GM18873 (cell line): ENCODE measurements around the gene IL4R.
"Not testable (repeated sequence)": the region's sequence is repeated elsewhere in the genome, so short reads cannot be mapped to it uniquely, and the experiment has no call there.

Experiments used
- ATAC-seq: cut with Tn5 transposase; IDR thresholded peaks from one replicate; pipeline ENCODE4 v1.9.1; 2021; ENCODE audit warnings: mild to moderate bottlenecking, moderate library complexity, moderate number of reproducible peaks; ENCODE audit not compliant: unreplicated experiment, low FRiP score

IL4R gene

DNA sequence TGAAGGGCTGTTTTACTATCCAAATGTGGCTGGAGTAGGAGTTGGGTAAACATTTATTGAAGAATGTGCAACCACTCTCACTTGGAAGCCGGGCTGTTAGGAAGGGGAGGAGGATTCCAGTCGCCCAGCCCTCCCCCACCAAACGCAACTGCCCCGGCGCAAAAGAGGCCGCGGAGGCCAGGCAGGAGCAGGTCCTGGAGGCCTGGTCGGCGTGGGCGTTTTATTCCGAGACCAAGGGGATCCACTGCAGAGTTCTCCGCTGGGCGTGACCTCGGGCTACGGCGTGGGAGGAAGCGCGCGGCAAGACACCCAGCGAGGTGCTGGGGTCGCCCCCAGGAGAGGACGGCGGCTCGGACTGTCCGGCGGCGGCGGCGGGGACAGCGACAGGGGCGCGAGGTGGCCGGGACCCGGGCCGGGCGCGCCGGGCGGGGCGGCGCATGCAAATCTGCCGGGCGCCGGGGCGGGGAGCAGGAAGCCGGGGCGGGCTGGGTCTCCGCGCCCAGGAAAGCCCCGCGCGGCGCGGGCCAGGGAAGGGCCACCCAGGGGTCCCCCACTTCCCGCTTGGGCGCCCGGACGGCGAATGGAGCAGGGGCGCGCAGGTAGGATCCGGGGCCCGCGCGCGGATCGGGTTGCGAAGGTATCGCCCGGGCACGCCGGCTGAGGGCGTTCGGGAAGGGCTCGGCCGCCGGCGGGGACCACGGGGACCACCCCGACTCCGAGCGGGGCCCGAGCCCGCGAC, at the start of gene IL4R:
Gene IL4R, plus strand, starts transcription at position 553 of the 739 bp plus-strand sequence. CDS start 26,230 bp downstream, outside the sequence.
- ATAC-seq: no peak

DNA sequence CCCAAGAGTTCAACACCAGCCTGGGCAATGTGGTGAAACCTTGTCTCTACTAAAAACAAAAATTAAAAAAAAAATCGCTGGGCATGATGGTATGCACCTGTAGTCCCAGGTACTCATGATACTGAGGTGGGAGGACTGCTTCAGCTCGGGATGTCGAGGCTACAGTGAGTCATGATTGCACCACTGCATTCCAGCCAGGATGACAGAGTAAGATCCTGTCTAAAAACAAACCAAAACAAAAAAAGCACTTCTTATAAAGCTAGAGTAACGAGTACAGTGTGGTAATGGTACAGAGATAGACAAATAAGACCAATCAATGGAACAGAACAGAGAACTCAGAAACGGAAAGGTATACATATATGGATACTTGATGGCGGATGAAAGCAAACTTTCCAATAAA, 49.6 kb upstream of the IL4R start:
- ATAC-seq: no peak

DNA sequence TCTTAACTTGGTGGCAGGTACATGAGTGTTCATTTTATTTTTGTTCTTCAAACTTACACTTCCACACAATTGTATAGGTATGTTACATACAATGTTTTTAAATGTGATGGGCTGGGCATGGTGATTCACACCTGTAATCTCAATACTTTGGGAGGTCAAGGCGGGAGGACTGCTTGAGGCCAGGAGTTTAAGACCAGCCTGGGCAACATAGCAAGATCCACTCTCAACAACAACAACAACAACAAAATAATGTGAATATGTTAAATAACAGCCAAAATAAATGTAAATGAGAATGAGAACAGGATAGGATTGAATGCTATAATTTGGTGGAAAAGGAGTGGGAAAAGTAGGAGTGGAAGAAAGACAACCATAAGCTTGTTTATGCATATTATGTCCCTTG, 47.8 kb upstream of the IL4R start:
- no peak for ATAC-seq

DNA sequence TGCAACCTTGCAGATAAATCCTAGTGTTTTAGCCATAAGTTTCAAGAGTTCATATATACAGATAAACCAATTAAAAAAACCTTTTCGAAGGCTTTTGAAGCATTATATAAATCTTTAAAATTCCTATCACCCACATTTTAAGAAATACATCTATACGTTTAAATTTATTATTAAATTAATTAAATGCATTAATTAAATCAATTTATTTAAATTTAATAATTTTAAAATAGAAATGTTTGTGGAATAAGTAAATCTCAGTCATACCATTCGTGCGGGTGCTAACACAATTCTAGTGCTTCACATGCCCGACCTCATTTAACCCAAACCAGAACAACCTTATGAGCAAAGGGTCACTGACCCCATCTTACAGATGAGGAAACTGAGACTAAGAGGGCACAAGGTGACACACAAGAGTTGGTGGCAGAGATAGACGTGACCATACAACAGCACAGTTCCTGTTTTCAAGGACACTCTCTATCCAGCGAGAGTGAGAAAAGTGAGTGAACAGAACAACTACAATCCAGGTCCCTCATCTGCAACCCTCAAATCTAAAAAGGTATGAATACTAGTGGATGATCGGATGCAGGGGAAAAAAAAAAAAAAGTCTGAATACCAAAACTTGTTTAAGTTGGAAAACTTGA, 46.6 kb upstream of the IL4R start:
- ATAC-seq: no peak

DNA sequence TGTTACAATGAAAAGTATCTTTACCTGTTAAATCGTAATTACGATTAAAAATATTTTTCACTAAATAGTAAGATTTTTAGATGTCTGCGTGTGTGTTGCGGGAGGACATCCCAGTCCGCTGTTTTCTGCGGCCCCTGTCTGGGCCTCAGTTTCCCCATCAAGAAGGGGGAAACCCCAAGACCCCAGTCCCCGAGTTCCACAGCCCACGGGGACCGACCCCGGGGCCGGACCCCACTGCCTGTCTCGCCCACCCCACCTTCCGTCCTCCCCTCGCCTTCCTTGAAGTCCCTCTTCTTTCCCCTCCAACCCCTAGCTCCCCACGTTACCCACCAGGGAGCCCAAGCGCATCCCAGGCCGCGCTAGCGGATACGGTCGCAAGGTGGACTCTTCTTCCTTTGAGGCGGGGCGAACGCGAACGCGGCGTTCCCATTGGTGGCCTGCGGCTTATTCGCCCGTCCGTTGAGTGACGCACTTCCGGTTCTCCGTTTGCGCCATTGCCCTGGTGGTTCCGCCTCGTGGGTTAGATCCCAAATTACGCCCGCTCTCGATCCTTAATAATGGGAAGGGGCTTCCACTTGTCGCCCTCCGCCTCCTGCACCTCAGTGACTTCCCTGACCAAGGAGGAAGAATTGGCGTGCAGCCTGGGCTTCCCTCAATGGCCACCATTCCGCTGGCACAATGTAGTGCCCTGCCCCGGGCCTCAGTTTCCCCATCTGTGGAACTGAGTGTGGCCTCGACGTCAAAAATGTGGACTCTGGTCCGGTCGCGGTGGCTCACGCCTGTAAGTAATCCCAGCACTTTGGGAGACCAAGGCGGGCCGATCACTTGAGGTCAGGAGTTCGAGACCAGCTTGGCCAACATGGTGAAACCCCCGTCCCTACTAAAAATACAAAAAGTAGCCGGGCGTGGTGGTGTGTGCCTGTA, 45.1 kb upstream of the IL4R start, which contains the start of gene NSMCE1:
Gene NSMCE1, minus strand, starts transcription at position 397 of the 924 bp plus-strand sequence. CDS start 11,202 bp downstream, outside the sequence.
- ATAC-seq: peak; percentile 90

DNA sequence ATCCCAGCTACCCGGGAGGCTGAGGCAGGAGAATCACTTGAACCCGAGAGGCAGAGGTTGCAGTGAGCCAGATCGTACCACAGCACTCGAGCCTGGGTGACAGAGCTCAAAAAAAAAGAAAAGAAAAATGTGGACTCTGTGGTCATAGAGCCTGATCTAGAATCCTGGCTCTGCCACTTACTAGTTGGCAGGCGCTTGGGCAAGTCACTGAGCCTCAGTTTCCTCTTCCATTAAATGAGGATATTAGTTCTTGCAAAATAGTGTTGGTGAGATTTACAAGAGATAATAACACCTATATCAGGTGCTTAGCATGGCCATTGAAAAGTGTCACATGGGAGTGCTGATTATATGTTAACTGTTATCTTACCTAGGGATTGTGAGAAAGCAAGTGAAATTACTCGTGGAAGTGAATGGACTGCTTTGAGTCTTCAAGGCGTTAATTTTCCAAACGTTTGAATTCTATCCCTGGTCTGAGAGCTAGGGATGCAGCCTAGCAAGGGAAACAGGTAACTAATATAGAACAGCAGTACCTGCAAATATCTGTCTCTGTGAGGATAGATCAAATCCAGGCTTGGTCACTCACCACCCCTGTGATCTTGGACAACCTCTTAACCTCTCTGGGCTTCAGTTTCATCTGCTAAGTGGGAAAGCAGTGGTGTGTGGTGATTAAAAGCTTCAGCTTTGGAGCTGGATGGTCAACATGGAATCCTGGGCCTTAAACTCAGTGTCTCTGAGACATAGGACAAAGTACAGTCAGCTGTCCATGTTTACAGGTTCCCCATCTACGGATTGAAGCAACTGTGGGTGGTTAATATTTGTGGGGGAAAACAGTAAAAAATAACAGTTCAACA, 44.2 kb upstream of the IL4R start:
- no peak for ATAC-seq

DNA sequence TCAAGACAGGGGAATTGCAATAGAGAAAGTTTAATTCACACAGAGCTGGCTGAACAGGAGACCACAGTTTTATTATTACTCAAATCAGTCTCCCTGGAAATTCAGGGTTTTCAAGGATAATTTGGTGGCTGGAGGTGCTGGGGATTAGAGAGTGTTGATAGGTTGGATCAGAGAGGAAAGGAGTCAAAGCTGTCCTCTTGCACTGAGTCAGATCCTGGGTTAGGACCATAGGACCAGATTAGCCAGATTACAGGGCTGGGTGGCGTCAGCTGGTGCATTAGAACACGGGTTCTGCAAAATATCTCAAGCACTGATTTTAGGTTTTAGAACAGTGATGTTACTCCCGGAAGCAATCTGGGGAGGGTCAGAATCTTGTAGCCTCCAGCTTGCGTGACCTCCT, 43.4 kb upstream of the IL4R start:
- ATAC-seq: no peak

DNA sequence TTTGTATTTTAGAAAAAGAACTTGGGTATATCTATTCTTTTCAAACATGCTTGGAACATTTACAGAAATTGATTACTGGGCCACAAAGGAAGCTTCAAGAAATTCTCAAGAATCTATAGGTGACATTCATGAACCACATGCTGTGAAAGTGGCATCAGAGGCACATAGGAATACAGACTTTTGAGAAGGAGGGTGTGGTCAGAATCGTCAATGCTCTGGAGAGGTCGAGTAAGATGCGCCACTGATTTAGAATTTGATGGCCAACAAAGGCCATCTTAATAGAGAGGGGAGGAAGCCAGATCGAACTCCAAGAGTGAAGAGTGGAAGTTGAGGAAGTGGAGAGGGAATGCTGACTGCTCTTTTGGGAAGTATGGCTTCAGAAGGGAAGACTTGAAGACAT, 41.7 kb upstream of the IL4R start:
- no peak for ATAC-seq

DNA sequence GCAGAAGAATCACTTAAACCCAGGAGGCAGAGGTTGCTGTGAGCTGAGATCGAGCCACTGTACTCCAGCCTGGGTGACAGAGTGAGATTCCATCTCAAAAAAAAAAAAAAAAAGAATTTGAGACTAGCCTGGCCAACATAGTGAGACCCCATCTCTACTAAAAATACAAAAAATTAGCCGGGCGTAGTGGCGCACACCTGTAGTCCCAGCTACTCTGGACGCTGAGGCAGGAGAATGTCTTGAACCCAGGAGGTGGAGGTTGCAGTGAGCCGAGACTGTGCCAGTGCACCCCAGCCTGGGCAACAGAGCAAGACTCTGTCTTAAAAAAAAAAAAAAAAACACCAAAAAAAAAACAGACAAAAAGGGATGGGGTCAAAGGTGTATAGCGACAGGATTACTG, 41.1 kb upstream of the IL4R start:
- ATAC-seq: not testable (repeated sequence)

DNA sequence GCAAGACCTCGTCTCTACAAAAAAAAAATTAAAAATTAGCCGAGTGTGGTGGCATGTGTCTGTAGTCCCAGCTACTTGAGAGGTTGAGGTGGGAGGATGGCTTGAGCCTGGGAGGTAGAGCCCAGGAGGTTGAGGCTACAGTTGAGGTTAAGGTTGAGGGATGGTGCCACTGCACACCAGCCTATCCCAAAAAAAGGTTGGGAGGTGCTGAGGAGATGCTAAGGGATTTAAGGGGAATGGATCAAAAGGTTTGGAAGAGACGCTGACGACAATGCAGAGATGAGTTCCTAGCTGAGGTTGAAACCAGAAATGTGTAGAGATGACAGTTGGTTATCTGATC, 40.5 kb upstream of the IL4R start:
- no peak for ATAC-seq

DNA sequence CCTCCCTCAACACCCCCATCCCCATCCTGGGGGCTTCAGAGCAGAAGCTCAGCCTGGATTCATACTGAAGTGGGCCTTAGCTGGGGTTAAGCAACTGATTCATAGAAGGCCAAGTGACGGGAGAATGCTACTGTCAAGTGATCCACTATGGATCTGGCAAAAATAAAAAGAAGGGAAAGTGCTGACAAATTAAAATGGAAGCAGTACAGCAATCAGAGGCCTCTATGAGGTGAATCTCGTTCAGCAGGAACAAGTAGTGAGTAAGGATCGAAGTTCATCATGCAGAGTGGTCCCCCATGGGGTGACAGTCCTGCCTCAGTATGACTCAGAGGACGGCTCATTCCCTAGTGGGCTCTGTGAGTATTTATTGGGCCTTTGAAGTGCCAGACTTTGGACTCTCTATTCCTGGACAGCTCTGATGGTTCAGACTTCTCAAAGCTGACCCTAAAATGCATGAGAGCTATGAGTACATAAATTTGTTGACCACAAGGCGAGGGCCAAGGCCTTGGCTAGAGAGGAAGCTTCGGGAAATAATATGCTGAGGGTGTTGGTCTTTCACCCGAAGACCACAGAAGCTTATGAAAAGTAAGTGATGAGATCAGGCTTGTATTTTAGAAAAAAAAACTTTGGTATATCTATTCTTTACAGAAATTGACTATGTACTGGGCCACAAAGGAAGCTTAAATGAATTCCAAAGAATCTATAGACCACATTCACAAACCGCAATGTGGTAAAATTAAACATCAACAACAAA, 39.9 kb upstream of the IL4R start:
- no peak for ATAC-seq

DNA sequence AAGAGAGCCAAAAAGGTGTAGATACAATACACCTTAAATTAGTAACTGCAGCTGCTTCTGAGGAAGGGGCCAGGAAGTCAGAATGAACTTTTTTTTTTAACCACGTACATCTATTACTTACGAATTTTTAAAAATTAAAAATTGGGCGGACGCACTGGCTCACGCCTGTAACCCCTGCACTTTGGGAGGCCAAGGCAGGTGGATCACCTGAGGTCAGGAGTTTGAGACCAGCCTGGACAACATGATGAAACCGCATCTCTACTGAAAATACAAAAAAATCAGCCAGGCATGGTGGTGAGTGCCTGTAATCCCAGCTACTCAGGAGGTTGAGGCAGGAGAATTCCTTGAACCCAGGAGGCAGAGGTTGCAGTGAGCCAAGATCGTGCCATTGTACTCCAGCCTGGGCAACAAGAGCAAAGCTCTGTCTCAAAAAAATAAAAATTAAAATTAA, 39.3 kb upstream of the IL4R start:
- not testable (repeated sequence) for ATAC-seq

DNA sequence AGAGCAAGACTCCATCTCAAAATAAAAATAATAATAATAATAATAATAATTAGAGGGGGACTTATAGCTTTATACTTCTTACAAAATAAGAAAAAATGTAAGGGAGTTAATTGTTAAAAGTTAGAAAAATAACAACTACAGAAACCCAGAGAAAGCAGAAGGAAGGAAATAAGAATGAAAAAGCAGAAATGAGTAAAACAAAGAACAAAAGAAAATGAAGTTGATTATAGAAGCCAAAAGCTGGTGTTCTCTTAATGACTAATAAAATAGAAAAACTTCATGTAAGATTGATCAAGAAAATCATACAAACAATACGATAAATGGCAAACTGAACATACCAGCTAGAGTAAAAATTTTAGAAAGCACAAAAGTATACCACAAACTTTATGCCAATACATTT, 38.4 kb upstream of the IL4R start:
- no peak for ATAC-seq

DNA sequence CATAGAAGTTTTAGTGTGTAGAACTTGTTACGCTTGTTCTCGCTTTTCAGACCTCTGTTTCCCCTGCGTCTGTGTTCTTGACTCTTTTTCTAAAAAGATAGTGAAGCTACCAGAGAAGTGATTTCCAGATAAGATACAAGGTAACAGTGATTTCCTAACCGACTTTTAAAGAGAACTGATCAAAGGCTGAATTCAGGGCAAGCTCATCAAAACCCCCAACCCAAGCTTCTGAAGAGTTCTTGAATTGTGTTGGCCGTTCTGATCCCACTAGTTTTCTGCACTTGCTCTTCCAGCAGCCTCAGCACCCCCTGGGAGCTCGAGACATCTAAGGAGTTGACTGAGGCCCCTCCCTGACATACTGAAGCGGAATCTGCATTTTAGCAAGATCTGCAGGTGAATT, 32.5 kb upstream of the IL4R start:
- ATAC-seq: no peak

DNA sequence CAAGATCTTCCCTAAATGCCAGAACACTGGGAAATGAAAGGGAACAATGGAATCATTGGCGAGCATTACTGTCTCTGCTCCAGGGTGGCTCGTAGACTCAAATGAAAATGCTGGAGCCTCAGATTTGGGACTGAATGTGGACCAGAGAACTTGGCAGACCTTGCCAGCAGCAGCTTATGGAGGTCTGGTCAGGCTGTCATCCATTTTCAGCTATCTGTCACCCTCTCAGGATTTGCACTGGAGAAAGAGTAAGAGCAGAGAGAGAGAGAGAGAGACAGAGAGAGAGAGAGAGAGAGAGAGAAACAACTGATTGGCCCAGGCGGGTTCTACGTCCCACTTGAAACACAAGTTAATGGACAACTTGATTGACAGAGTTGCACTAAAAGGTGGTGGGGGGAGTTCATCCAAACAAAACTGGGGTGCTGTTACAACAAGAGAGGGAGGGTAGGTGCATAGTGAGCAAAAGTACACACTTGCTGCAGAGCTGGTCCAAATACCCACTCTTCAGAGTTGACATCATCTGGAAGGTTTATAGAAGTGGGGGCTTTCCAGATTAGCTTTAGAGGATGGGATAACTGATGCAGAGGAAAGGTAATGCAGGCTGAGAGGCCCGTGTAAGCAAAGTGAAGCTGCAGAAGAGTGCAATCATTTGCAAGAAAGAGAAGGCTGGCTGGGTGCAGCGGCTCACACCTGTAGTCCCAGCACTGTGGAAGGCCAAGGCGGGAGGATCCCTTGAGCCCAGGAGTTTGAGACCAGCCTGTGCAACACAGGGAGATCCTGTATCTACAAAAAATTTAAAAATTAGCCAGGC, 28.7 kb upstream of the IL4R start:
- no peak for ATAC-seq

DNA sequence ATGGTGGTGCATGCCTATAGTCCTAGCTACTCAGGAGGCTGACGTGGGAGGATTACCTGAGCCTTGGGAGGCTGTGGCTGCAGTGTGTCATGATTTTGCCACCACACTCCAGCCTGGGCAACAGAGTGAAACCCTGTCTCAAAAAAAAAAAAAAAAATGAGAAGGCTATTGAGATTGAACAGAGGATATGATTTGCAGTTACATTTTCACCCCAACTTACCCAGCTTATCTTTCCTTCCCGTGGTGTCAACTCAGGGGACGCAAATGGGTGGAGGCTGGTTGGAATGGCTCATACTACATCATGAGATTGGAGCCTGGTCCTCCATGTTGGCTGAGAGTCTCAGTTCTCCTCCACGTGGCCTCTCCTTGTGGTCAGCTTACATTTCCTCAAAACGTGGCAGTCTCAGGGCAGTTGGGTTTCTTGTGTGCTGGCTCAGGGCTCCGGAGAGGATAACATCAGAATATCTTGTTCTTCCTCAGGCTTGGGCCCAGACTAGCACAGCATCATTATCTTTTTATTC, 28.0 kb upstream of the IL4R start:
- ATAC-seq: no peak

DNA sequence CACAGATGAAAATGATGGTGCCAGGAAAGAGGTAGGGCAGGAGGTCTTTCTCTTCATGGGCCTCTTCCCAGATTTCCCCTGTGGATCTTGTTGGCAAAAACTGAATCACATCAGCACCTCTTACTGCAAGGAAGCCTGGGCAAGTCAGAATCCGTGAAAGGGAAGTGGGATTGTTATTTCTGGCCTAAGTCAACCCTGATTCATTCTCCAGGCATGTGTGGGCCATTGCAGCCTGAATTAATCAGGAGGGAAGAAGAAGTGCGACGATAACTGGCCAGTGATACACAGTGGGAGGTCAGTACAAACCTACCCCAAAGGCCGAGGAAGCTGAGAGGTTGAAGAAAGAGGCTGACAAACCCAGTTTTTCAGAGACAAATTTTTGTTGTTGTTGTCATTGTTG, 27.3 kb upstream of the IL4R start:
- ATAC-seq: no peak

DNA sequence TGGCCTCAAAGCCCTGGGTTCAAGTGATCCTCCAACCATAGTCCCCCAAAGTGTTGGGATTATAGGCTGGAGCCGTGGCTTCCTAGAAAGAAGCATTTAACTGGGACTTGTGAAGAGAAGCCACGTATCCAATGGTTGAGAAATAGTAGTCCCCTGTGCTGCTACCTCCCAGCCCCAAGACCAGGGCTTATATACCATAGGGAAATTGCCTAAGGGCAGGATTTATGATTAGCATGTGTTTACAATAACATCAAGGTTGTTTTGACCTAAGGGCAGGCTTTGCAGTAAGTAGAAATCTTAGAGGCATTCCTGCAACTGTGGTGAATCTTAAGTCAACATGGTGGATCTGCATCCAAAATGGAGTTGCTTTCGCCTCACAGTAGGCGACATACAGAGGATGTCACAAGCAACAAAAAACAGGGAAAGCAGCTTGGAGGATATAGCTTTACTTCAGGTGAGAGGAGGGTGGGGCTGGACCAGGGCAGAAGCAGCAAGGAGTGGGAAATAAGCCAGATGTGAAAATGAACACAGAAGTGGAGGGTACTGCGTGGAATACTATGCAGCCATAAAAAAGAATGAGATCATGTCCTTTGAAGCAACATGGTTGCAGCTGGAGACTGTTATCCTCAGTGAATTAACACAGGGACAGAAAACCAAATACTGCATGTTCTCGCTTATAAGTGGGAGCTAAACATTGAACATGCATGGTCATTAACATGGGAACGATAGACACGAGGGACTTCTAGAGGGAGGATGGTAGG, 26.5 kb upstream of the IL4R start:
- ATAC-seq: no peak
